ENCODE measurements around the gene MTA3.
"Not testable (repeated sequence)": the region's sequence is repeated elsewhere in the genome, so short reads cannot be mapped to it uniquely, and the experiment has no call there.

Gene MTA3

DNA sequence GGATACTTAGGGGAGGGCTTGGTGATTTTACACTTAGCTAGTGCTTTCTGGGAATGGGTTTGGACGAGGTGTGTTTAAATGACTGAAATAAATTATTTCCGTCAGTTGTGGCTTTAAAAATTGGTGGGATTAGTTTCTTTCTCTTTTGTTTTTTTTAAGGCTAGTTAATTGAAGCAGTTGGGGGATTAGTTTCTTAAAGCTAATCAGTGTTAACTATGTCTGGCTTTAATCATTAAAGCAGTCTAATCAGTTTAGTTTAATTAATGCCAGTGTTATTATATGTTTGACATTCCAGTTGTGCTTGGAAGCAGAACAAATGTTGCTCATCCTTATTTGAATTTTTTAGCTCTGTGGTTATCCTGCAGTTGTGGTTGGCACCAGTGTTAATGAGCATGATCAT is 10.2 kb downstream of the MTA3 start:
- H3K36me3 ChIP-seq (ENCODE audit: insufficient read depth, low read length), result peaks cover 20% of the 10 kb centered on the region
- H3K9ac ChIP-seq (ENCODE audit: low read depth, low read length), result no peak overlapping the region
- H3K4me1 ChIP-seq (ENCODE audit: insufficient read depth, low read length), result no peaks in the 10 kb centered on the region
- H3K9me3 ChIP-seq (ENCODE audit: control insufficient read depth, insufficient read depth, low read length), result no peaks in the 10 kb centered on the region

DNA sequence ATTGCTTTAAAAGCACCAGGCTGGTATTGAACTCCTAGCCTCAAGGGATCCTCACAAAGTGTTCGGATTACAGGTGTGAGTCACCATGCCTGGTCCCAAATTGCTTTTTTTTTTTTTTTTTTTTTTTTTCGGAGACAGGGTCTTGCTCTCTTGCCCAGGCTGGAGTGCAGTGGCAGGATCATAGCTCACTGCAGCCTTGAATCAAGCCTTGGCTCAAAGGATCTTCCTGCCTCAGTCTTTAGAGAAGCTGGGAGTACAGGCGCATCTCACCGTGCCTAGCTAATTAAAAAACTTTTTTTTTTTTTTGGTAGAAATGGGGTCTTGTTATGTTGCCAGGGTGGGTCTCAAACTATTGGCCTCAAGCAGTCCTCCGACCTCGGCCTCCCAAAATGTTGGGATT is 12.8 kb downstream of the MTA3 start:
- peaks cover 15% of the 10 kb centered on the region for H3K36me3 ChIP-seq (ENCODE audit: insufficient read depth, low read length)
- H3K4me1 ChIP-seq (ENCODE audit: insufficient read depth, low read length), result no peaks in the 10 kb centered on the region
- H3K9me3 ChIP-seq (ENCODE audit: control insufficient read depth, insufficient read depth, low read length), result no peaks in the 10 kb centered on the region
- no peak overlapping the region for H3K9ac ChIP-seq (ENCODE audit: low read depth, low read length)

DNA sequence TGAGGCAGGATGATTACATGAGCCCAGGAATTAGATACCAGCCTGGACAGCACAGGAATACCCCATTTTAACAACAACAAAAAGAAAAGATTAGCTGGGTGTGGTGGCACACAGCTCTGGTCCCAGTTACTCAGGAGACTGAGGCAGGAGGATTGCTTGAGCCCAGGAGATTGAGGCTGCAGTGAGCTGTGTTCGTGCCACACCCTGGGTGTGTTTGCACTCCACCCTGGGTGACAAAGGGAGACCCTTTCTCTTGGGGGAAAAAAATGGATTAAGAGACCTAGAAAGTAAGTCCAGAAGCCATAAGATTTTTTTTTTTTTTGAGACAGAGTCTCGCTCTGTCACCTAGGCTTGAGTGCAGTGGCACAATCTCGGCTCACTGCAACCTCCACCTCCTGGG is 16.2 kb downstream of the MTA3 start:
- not testable (repeated sequence) for H3K9me3 ChIP-seq (ENCODE audit: control insufficient read depth, insufficient read depth, low read length); H3K4me1 ChIP-seq (ENCODE audit: insufficient read depth, low read length); H3K9ac ChIP-seq (ENCODE audit: low read depth, low read length)
- H3K36me3 ChIP-seq (ENCODE audit: insufficient read depth, low read length), result peaks cover 13% of the 10 kb centered on the region

DNA sequence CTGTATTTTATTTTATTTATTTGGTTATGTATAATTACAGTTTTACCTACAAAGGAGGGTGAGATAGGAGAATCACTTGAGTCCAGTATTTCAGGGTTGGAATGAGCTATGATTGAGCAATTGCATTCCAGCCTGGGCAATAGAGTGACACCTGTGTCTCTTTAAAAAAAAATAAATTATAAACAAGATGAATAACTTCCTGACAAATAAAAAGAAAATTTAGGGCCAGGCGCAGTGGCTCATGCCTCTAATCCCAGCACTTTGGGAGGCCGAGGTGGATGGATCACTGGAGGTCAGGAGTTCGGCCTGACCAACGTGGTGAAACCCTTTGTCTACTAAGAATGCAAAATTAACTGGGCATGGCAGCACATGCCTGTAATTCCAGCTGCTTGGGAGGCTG is 17.3 kb downstream of the MTA3 start:
- H3K4me1 ChIP-seq (ENCODE audit: insufficient read depth, low read length), result no peaks in the 10 kb centered on the region
- H3K36me3 ChIP-seq (ENCODE audit: insufficient read depth, low read length), result peaks cover 8% of the 10 kb centered on the region; the same call in 1 of the 2 replicates
- no peaks in the 10 kb centered on the region for H3K9me3 ChIP-seq (ENCODE audit: control insufficient read depth, insufficient read depth, low read length)
- no peak overlapping the region for H3K9ac ChIP-seq (ENCODE audit: low read depth, low read length)

DNA sequence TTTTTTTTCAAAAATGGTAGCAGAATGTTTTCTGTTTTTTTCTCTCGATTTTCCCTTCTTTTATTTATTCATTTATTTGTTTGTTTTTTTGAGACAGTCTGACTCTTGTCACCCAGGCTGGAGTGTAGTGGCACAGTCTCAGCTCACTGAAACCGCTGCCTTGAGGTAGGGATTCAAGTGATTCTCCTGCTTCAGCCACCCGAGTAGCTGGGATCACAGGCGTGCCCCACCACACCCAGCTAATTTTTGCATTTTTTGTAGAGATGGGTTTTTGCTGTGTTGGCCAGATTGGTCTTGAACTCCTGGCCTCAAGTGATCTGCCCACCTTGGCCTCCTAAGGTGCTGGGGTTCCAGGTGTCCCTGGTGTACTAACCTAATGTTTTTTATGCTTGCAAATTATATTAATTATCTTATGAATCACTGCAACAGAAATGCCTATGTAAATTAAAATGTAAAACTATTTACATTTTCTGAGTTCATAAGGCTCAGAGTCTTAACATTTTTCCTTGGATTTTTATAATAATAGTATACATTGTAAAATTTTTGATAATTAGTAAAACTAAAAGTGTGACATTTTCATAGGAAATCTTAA is 19.2 kb downstream of the MTA3 start:
- Histone ChIP-seq H3K9me3 (ENCODE audit: control insufficient read depth, insufficient read depth, low read length) (no peaks in the 10 kb centered on the region), H3K9ac (ENCODE audit: low read depth, low read length) (no peak overlapping the region), H3K36me3 (ENCODE audit: insufficient read depth, low read length) (peaks cover 3% of the 10 kb centered on the region; the same call in 1 of the 2 replicates), H3K4me1 (ENCODE audit: insufficient read depth, low read length) (no peaks in the 10 kb centered on the region)

DNA sequence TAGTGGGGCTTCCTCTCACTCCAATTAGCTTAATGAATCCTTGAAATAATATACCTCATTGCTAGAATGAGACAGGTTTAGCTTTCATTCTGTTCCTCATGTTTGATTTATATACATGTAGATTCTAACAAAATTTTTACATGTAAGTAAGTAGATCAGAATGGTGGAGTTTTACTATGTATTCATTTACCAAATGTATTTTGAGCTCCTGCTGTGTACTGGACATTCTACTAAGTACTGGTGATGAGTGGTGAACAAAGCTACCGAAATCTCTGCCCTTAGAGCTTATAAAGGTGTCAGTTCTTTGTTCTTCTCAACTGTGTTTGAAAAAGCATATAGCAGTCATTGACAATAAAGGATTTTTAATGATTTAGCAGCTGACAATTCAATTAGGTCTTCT is 19.7 kb downstream of the MTA3 start:
- H3K9me3 ChIP-seq (ENCODE audit: control insufficient read depth, insufficient read depth, low read length), result no peaks in the 10 kb centered on the region
- H3K9ac ChIP-seq (ENCODE audit: low read depth, low read length), result no peak overlapping the region
- no peaks in the 10 kb centered on the region for H3K4me1 ChIP-seq (ENCODE audit: insufficient read depth, low read length)
- H3K36me3 ChIP-seq (ENCODE audit: insufficient read depth, low read length), result peaks cover 3% of the 10 kb centered on the region; the same call in 1 of the 2 replicates

DNA sequence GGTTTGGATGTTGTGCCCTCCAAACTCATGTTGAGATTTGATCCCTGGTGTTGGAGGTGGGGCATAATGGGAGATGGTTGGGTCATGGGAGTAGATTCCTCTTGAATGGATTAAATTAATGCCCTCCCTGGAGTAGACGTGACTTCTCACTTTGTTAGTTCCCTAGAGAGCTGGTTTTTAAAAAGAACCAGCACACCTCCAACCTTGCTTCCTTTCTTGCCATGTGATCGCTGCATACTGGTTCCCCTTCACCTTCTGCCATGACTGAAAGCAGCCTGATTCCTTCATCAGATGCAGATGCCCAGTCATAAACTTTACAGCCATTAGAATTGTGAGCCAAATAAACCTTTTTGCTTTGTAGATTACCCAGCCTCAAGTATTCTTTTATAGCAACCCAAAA is 21.7 kb downstream of the MTA3 start:
- Histone ChIP-seq H3K9ac (ENCODE audit: low read depth, low read length) (no peak overlapping the region), H3K9me3 (ENCODE audit: control insufficient read depth, insufficient read depth, low read length) (no peaks in the 10 kb centered on the region), H3K4me1 (ENCODE audit: insufficient read depth, low read length) (no peaks in the 10 kb centered on the region), H3K36me3 (ENCODE audit: insufficient read depth, low read length) (no peaks in the 10 kb centered on the region; the same call in 1 of the 2 replicates)

DNA sequence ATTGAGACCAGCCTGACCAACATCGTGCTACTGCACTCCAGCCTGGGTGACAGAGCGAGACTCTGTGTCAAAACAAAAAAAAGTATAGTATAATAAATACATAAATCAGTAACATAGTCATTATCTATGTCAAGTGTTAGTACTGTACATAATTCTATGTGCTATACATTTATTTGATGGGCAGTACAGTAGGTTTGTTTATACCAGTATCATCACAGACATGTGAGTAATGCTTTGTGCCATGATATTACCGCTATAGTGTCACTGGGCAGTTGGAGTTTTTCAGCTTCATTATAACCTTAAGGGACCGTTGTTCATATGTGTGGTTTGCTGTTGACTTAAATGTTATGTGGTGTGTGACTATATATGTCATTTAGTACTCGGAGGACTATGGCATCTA is 24.9 kb downstream of the MTA3 start:
- no peak overlapping the region for H3K9ac ChIP-seq (ENCODE audit: low read depth, low read length)
- H3K9me3 ChIP-seq (ENCODE audit: control insufficient read depth, insufficient read depth, low read length), result no peaks in the 10 kb centered on the region
- no peaks in the 10 kb centered on the region; the same call in 1 of the 2 replicates for H3K36me3 ChIP-seq (ENCODE audit: insufficient read depth, low read length)
- no peaks in the 10 kb centered on the region for H3K4me1 ChIP-seq (ENCODE audit: insufficient read depth, low read length)

DNA sequence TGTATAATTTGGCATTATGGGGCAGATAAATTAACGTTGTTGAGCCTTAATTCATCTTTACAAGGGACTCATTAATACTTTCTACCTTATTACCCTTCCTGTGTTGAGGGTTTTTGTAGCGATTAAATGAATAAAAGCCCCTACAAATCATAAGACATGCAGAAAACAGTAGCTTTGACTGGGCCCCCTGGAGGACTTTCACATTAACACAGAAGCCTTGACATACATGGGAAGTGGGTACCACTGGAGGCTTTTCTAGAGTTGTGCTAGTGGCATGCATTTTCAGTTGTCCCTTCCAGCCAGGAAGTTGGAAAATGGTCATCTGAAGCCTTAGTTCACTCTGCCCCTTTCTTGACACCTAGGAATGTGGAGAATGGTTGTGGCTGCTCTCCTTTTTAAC is 30.2 kb downstream of the MTA3 start:
- H3K9ac ChIP-seq (ENCODE audit: low read depth, low read length), result no peak overlapping the region
- H3K9me3 ChIP-seq (ENCODE audit: control insufficient read depth, insufficient read depth, low read length), result no peaks in the 10 kb centered on the region
- 0 out of 2 replicates have a peak, but pooled peaks cover 3% of the 10 kb centered on the region for H3K4me1 ChIP-seq (ENCODE audit: insufficient read depth, low read length)
- no peaks in the 10 kb centered on the region; the same call in 1 of the 2 replicates for H3K36me3 ChIP-seq (ENCODE audit: insufficient read depth, low read length)

DNA sequence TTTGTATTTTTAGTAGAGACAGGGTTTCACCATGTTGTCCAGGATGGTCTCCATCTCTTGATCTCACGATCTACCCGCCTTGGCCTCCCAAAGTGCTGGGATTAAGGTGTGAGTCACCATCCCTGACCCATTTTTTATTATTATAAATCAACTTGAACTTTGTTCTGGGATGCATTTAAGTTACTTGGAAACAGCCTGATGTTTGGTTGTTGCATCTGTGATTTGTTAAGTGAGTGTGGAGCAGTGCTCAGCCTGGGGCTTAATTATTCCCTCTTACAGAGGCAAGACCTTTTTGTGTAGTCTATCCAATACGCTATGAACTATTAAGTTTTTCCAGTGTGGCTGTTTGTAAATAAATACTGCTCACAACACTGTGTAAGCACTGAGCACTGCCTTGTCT is 32.6 kb downstream of the MTA3 start:
- Histone ChIP-seq H3K4me1 (ENCODE audit: insufficient read depth, low read length) (0 out of 2 replicates have a peak, but pooled peaks cover 3% of the 10 kb centered on the region), H3K36me3 (ENCODE audit: insufficient read depth, low read length) (no peaks in the 10 kb centered on the region; the same call in 1 of the 2 replicates), H3K9ac (ENCODE audit: low read depth, low read length) (no peak overlapping the region), H3K9me3 (ENCODE audit: control insufficient read depth, insufficient read depth, low read length) (no peaks in the 10 kb centered on the region)

DNA sequence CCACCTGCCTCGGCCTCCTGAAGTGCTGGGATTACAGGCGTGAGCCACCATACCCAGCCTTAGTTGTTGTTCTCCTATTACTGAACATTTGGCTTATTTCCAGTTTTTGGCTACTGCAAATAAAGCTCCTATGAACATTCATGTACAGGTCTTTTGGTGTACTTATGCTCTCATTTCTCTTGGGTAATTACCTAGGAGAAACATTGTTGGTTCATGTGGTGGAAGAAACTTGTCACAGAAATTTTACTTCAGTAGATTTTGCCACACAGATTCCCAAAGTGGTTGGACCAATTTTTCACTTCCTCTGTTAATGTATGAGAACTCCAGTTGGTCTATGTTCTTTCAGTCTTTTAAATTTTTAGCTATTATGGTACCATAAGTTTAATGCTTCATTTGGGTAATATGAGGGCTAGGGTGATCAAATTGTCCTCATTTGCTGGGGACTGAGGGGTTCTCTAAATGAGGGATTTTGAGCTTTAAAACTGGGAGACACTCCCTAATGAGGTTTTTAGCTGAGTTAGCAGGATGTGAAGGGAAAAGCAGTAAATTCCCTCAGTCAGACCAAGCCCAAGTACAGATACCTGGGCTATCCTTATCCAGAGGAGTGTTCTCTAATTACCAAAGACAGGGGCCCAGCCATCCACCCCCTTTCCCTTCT is 33.9 kb downstream of the MTA3 start:
- Histone ChIP-seq H3K4me1 (ENCODE audit: insufficient read depth, low read length) (0 out of 2 replicates have a peak, but pooled peaks cover 3% of the 10 kb centered on the region), H3K36me3 (ENCODE audit: insufficient read depth, low read length) (no peaks in the 10 kb centered on the region; the same call in 1 of the 2 replicates), H3K9ac (ENCODE audit: low read depth, low read length) (no peak overlapping the region), H3K9me3 (ENCODE audit: control insufficient read depth, insufficient read depth, low read length) (no peaks in the 10 kb centered on the region)

DNA sequence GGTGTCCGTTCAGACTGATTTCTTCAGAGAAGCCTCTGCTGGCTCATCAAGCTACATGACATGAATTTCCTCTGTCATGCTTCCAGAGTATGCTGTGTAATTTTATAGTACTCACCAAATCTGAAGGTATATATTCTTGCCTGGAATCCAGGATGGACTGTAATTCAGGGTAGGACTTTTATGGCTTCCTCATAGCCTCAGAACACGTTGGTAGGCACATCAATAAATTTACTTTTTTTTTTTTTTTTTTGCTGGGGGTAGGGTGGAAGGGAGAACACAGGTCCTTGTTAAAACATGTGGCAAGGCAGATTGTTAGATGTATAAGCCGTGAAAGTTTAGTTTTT is 34.4 kb downstream of the MTA3 start:
- 0 out of 2 replicates have a peak, but pooled peaks cover 3% of the 10 kb centered on the region for H3K4me1 ChIP-seq (ENCODE audit: insufficient read depth, low read length)
- H3K9ac ChIP-seq (ENCODE audit: low read depth, low read length), result no peak overlapping the region
- H3K36me3 ChIP-seq (ENCODE audit: insufficient read depth, low read length), result no peaks in the 10 kb centered on the region; the same call in 1 of the 2 replicates
- H3K9me3 ChIP-seq (ENCODE audit: control insufficient read depth, insufficient read depth, low read length), result no peaks in the 10 kb centered on the region

DNA sequence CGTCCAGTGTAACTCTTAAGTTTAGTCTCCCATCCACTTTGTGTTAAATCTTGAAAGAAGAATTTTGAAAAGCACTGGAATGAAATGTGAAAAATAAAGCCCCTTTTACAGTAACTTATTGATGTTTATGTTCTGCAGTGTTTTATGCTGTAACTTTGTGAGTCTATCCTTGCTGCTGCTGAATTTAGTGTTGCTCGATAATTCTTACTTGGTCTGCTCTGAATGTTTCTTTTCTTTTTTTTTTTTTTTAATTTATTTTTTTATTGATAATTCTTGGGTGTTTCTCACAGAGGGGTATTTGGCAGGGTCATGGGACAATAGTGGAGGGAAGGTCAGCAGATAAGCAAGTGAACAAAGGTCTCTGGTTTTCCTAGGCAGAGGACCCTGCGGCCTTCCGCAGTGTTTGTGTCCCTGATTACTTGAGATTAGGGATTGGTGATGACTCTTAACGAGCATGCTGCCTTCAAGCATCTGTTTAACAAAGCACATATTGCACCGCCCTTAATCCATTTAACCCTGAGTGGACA is 36.0 kb downstream of the MTA3 start:
- not testable (repeated sequence) for H3K36me3 ChIP-seq (ENCODE audit: insufficient read depth, low read length); H3K4me1 ChIP-seq (ENCODE audit: insufficient read depth, low read length)

DNA sequence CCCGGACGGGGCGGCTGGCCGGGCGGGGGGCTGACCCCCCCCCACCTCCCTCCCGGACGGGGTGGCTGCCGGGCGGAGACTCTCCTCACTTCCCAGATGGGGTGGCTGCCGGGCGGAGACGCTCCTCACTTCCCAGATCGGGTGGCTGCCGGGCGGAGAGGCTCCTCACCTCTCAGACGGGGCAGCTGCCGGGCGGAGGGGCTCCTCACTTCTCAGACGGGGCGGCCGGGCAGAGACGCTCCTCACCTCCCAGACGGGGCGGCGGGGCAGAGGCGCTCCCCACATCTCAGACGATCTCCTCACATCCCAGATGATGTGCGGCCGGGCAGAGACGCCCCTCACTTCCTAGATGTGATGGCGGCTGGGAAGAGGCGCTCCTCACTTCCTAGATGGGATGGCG is 37.7 kb downstream of the MTA3 start:
- not testable (repeated sequence) for H3K9me3 ChIP-seq (ENCODE audit: control insufficient read depth, insufficient read depth, low read length); H3K4me1 ChIP-seq (ENCODE audit: insufficient read depth, low read length); H3K9ac ChIP-seq (ENCODE audit: low read depth, low read length)
- peaks cover 10% of the 10 kb centered on the region; the same call in 1 of the 2 replicates for H3K36me3 ChIP-seq (ENCODE audit: insufficient read depth, low read length)

More for the DNA sequence above, 36.0 kb downstream of the MTA3 start:
- H3K9ac ChIP-seq (ENCODE audit: low read depth, low read length); H3K9me3 ChIP-seq (ENCODE audit: control insufficient read depth, insufficient read depth, low read length): not testable (repeated sequence)

DNA sequence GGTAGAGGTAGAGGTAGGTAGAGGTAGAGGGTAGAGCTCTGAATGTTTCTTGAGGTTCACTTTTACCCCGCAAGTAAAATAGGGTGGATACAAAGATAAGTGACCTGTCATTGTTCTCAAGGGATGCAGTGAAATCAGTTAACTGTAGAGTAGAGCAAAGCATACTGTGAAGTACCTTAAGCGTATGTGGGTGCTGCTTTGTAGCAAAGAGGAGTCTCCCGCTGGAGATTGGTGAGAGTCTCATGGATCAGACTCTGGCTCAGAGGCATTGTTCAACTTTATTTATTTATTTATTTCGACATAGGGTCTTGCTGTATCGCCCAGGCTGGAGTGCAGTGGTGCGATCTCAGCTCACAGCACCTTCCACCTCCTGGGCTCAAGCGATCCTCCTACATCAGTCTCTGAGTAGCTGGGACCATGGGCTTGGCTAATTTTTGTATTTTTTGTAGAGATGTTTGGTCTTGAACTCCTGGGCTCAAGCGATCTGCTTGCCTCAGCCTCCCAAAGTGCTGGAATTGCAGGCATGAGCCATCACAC is 38.7 kb downstream of the MTA3 start:
- Histone ChIP-seq H3K36me3 (ENCODE audit: insufficient read depth, low read length) (peaks cover 10% of the 10 kb centered on the region; the same call in 1 of the 2 replicates), H3K4me1 (ENCODE audit: insufficient read depth, low read length) (no peaks in the 10 kb centered on the region), H3K9me3 (ENCODE audit: control insufficient read depth, insufficient read depth, low read length) (no peaks in the 10 kb centered on the region), H3K9ac (ENCODE audit: low read depth, low read length) (no peak overlapping the region)
